ENCODE data around the gene CEMIP.

- no peak for TF ChIP-seq POLR2A (IDR thresholded peaks at IDR 0.05)
- TF ChIP-seq CTCF (IDR thresholded peaks at IDR 0.05) = no peak
These were observed 58.8 kb downstream of the CEMIP start for GRCh38 chr15:80838012-80838411.
